ENCODE measurements around the gene XAB2.

The XAB2 gene

DNA sequence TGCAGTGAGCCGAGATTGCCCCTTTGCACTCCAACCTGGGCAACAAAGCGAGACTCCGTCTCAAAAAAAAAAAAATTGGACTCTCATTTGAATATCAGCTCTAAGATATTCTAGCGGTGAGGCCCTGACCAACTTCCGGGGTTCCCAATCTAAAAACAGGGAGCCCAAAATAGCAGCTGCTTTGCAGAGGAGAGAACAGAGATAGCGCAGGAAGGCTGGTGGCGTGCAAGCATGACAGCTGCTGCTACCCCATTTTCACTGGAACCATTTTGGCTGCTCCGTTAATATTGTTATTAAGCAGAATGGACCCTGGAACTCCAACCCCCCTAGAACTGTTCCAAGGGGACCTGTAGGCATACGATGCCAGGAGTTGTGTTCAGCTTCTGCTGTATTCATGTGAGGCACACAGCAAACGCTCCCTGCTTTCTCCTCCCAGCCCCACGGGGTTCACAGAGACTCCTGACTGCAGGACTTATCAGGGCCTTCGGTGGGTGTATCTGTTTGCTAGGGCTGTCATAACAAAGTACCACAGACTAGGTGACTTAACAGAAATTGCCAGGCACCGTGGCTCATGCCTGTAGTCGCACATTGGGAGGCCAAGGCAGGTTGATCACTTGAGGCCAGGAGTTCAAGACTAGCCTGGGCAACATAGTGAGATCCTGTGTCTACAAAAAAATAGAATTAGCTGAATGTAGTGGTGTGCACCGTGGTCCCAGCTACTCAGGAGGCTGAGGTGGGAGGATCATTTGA is 19.1 kb upstream of the XAB2 start:
- no peak for DNase-seq (ENCODE audit: low spot score)

DNA sequence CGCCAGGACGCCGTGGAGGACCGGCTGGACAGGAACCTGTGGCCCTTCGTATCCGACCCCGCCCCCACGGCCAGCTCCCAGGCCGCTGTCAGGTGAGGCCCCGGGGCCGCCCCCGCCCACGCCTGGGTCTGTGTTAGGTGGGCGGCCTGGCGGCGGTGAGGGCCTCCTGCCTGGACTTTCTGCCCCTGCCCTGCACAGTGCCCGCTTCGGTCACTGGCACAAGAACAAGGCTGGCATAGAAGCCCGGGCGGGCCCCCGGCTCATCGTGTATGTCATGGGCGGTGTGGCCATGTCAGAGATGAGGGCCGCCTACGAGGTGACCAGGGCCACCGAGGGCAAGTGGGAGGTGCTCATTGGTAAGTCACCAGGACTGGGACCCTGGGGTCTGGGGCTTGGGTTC is 17.8 kb upstream of the XAB2 start:
- DNase-seq (ENCODE audit: low spot score) = no peak

DNA sequence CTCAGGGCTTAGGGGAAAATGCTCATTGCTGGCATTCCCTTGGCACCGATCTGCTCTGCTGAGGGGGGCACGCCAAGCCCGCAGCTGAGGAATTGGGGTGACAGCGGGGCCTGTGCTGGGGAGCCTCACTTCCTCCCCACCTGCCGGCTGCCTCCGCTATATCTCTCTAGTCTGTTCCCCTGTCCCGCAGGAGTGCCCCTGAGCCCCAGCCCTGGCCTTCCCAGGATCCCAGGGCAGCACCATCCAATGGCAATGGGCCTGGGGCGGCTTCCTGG is 17.0 kb upstream of the XAB2 start:
- DNase-seq (ENCODE audit: low spot score) = no peak

DNA sequence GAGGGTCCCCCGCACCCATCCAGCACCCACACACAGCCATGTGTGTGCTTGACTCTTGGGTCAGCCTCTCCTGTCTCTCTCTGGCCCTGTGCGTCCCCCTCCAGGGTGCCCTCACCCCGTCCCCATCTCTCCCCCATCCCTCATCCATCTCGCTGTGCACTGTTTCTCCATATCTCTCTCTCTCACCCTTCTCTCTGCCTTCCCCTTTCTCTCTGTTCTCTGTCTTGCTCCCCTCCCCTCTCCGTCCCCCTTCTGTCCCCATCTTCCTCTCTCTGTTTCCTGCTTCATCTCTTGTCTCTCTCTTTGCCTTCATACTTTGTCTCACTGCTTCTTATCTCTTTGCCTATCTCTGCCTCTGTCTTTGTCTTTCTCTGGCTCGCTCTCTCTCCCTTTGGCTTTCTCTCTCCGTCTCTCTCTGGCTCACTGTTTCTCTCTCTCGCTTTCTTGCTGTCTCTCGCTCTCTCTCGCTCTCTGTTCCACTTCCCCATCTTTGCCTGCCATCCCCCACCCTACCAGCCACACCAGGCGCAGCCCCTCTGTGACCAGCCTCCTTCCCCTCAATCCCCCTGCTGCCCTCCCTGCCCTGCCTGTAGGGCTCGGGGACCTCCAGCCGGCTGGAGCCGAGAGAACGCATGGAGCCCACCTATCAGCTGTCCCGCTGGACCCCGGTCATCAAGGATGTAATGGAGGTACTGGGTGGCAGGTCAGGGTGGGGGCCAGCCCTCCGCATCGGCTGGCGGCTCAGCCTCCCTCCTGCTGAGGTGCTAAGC is 16.5 kb upstream of the XAB2 start:
- DNase-seq (ENCODE audit: low spot score) = no peak

DNA sequence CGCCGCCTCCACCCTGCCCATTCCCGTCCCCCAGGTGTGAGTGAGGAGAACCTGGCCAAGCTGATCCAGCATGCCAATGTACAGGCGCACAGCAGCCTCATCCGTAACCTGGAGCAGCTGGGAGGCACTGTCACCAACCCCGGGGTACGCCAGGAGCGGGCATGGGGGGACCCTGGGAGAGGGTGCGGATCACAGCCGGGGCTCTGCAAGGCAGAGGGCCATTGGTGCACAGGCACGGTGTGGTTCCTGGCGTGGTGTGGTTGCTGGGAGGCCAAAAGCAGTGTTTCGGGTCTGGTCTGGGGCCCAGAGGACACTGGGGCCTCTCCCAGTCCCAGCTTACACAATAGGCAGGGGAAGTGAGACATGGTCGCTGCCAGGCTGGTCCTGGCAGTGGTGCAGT is 15.8 kb upstream of the XAB2 start:
- no peak for DNase-seq (ENCODE audit: low spot score)

DNA sequence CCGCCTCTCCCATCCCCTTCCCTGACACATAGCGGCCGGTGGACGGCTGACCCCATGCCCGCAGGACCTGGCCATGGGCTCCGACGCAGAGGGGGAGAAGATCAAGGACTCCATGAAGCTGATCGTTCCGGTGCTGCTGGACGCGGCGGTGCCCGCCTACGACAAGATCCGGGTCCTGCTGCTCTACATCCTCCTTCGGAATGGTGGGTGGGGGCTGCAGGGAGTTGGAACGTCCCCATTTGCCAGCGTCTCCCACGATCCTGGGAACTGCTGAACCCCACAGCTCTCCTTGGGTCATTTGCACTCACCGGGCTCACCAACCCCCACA is 15.2 kb upstream of the XAB2 start:
- no peak for DNase-seq (ENCODE audit: low spot score)

DNA sequence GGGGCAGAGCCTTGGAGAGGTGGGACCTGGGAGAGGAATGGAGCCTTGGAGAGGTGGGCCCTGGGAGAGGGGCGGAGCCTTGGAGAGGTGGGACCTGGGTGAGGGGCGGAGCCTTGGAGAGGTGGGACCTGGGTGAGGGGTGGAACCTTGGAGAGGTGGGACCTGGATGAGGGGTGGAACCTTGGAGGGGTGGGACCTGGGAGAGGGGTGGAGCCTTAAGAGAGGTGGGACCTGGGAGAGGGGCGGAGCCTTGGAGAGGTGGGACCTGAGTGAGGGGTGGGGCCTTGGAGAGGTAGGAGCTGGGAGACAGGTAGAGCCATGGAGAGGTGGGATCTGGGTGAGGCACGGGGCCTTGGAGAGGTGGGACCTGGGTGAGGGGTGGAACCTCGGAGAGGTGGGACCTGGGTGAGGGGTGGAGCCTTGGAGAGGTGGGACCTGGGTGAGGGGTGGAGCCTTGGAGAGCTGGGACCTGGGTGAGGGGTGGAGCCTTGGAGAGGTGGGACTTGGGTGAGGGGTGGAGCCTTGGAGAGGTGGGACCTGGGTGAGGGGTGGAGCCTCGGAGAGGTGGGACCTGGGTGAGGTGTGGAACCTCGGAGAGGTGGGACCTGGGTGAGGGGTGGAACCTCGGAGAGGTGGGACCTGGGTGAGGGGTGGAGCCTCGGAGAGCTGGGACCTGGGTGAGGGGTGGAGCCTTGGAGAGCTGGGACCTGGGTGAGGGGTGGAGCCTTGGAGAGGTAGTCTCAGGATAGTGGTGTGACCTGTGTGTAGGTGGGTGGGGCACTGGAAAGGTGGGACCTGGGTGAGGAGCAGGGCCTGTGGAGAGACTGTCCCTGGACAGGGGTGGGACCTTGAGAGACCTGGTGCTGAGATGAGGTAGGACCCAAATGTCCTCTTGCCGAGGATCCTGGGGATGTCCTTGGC is 14.5 kb upstream of the XAB2 start:
- DNase-seq (ENCODE audit: low spot score) = peak; percentile 64

DNA sequence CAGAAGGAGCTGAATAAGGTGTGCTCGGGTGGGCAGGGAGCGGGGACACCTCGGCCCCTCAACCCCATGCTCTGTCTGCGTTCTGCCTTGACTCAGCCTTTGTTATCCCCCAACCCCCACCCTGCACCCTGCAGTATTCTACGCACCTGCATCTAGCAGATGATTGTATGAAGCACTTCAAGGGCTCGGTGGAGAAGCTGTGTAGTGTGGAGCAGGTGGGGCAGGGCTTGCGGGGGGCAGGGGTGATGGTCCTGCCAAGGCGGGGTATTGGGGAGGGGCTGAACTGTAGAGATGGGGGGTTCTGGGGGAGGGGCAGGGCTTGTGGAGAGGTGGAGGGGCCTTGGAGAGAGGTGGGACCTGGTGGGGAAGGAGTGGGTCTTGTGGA is 13.7 kb upstream of the XAB2 start:
- DNase-seq (ENCODE audit: low spot score) = no peak

DNA sequence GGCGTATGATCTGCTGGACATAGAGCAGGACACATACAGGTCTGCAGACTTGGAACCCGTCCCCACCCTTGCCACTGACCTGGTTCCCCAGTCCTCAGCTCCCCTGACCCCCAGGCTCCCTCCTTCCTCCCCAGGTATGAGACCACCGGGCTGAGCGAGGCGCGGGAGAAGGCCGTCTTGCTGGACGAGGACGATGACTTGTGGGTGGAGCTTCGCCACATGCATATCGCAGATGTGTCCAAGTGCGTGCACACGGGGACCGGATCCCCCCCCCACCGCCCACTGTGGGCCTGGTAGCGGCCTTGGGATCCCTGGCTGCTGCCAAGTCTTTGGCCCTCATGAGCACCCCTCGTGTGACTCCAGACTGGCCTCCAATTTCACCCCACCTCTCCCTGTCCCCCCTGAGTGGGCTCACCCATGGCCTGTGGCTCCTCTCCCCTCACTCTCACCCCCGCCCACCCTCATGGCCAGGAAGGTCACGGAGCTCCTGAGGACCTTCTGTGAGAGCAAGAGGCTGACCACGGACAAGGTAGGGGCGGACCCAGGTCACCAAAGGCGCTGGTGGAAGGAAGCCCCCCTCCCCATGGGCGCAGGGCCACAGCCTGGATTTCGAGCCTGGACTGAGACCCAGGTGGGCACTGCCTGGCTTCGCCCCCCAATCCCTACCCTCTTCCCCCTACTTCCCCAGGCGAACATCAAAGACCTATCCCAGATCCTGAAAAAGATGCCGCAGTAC is 13.1 kb upstream of the XAB2 start:
- no peak for DNase-seq (ENCODE audit: low spot score)

DNA sequence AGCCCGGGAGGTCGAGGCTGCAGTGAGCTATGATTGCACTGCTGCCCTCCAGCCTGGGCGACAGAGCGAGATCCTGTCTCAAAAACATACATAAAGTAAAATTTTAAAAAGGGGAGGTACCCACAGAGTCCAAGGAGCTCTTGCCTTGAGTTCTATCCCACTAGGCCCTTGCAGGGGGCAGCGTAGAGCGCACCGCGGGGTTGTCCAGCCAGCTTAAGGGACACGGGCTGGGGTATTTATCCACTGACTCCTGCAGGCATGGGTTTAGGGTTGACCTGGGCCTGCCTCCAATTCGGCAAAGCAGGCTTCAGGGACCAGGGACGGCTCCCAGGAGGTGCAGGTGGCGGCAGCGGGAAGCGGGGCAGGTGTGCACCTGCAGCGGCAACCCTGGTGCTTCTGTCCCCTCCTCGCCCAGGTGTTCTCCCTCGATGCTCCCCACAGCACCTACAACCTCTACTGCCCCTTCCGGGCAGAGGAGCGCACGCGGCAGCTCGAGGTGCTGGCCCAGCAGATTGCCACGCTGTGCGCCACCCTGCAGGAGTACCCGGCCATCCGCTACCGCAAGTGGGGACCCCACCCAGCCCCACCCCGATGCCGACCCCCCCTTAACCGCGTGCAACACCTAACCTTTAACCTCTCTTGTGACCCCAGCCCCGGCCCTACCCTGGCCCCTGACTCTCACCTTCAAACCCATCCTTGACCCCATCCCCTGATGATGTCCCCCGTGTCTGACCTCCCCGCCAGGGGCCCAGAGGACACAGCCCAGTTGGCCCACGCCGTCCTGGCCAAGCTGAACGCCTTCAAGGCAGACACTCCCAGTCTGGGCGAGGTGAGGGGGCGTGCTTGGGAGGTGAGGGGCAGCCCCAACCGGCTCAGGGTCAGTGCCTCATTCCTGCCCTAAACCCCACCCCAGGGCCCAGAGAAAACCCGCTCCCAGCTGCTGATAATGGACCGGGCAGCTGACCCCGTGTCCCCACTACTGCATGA is 12.2 kb upstream of the XAB2 start:
- DNase-seq (ENCODE audit: low spot score) = no peak

DNA sequence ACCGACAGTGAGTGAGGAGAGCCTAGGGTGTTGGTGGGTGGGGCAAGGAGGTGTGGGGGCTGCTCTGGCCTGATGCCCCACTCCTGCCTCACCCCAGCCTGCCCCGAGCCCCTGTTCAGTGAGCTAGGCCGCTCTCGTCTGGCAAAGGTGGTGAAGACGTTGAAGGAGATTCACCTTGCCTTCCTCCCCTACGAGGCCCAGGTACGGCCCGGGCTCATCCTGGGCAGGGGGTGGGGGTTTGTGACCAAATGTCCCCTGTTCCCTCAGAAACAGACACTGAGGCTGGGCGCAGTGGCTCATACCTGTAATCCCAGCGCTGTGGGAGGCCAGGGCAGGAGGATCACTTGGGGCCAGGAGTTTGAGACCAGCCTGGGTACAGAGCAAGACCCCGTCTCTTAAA is 11.5 kb upstream of the XAB2 start:
- DNase-seq (ENCODE audit: low spot score) = no peak

DNA sequence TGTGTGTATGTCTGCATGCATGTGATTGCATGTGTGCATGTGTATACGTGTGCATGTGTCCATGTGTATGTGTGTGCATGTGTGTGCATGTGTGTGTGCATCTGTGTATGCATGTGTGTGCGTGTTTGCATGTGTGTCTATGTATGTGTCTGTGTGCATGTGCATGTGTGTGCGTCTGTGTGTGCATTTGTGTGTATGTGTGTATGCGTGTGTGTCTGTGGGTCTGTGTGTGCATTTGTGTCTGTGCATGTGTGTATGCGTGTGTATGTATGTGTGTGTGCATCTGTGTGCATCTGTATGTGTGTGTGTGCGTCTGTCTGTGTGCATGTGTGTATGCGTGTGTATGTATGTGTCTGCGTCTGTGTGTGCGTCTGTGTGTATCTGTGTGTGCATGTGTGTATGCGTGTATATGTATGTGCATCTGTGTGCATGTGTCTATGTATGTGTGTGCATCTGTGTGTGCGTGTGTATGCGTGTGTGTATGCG is 10.6 kb upstream of the XAB2 start:
- no peak for DNase-seq (ENCODE audit: low spot score)

DNA sequence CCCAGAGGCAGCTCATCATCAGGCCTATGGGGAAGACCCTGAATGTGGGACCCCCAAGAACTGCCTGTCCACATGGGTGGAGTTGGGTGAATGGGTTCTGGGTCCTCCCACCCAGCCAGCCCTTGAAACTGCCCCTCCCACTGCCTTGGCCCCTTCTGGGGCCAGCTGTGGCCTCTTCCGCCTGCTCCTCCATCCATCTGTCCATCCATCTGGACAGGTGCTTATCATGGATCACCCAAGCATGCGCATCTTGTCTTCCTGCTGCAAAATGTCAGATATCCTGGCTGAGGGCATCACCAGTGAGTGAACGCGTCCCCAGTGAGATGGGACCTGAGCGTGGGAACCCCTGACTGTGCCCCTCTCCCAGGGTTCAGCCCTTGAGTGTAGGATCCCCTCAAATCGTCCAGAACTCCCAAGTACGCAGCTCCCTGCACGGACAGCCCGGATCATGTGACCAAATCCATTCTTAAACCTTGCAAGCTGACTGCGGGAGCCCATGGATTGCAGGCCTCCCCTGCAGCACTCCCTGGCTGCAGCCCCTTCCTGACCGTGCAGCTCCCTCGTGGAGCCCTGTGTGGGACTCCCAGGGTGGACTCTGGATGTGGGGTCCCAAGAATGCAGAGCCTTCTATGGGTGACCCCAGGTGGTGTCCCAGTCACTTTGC is 9.6 kb upstream of the XAB2 start:
- DNase-seq (ENCODE audit: low spot score) = no peak

DNA sequence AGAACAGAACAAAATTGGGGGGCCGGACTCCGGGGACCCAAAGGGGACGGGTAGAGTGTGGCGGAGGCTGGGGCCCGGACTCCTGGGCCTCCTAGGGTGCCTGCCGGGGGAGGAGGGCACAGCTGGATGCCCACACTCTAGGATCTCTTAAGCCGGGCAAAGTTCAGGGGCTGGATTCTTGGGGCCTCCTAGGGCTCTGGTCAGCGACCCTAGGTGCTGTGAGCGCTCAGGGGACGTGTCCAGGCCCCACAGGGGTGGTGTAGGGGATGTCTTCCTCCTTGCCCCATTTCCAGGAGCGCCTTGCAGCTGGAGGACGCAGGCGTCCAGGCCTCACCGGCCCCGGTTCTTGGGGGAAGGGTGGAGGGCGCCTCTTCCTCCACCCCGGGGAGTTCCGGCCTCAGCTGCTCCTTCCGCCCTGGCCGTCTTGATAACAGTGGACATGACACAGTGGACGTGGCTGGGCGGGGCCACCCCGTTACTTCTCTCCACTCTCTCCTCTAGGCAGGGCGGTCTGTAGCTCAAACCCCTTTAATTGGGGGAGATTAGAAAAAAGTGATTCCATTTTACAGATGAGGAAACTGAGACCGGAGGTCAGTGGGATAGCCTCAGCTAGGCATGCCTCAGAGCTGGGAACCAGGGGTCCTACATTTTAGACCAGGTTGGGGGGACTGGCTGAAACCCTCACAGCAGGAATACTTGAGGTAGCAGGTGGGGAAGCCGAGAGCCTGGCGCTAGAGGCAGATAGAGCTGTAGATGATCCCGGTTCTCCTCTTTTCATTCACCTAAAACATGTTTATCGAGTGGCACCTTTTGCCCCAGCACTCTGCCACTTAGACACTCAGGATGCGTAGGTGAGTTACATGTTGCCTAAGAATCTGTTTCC is 8.3 kb upstream of the XAB2 start:
- no peak for DNase-seq (ENCODE audit: low spot score)

DNA sequence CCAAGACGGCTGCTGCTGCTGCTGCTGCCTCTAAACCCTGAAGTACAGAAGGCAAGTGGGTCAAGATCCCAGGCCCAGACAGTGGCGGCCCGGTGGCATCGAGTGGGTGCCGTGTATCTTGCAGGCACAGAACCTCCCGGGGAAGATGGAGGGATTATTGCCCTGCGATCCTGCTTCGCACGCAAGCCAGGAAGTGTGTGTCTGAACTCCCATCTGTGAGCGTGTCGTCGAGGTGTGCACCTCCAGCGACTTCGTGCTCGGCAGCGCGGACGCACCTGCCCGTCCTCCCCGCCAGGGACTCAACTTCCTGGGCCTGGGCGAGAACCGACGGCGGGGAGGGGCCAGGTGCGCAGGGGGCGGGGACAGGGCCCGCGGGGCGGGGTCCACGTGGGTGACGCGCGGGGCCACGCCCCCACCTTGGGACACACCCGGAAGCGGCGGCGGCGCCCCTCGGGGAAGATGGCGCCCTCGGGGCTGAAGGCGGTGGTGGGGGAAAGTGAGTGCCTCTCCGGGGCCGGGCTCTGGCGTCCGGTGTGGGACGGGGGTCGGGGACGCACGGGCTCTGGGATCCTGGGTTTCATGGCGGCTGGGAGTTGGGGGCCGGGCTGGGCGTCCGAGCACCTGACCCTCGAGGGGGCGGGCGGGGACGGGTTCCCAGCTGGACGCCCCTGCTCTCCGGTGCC is 7.5 kb upstream of the XAB2 start, which contains the start of gene STXBP2:
Gene STXBP2, plus strand, starts transcription at position 420 of the 683 bp plus-strand sequence. Its CDS starts 40 bp downstream, at position 460.
- DNase-seq (ENCODE audit: low spot score) = peak; percentile 99

DNA sequence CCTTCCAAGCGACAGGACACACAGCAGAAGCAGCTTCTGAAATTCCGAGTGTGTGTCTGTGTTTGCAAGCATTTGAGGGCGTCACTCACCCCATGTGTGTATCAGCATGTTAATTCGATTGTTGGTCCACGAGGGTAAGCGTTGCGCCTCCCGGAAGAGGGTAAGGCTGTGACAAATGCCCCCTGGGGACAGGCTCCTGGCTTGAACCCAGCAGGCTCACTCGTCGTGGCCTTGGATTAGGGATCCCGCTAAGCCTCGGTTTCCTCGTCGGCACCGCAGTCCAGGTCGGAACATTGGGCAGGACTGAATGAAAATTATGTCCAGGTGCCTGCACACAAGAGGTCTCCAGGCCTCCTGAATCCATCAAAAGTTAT is 7.0 kb upstream of the XAB2 start:
- no peak for DNase-seq (ENCODE audit: low spot score)

DNA sequence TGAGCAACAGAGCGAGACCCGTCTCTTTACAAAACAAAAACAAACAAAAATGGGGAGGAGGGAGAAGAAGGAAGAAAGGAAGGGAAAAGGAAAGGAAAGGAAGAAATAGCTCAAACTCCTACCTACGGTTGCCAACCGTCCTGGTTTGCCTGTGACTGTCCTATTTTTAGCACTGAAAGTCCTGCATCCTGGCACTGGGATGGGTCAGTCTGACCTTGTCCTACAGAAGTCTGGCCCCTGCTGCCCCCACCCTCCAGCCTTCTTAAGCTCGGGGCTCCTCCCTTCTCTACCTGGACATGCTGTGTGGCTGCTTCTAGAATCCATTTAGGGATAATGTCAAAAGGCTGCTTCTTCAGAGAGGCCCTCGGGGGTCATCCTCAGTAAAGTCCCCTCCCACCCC is 6.3 kb upstream of the XAB2 start:
- DNase-seq (ENCODE audit: low spot score) = no peak

DNA sequence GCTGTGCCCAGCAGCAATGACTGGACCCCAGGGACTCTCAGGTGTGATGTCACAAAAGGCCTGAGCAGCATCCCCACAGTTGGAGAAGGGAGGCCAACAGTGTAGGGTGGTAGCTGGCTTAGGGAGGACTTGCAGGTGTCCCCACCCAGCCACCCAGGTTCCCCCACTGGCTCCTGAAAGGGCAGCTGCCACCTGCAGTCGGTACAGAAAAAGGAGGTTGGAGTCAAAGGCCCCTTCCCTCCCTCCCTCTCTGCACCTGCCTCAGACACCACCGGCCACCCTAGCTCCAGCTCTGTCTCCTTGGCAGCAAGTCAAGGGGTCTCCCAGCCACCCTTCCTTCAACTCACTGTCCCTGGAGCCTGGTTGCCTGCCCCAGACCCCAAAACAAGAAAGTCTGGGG is 4.4 kb upstream of the XAB2 start, which contains the start of gene PCP2:
Gene PCP2, minus strand, starts transcription at position 22 of the 400 bp plus-strand sequence. CDS start 262 bp downstream, outside the sequence.
- DNase-seq (ENCODE audit: low spot score) = no peak
